HepG2 (cell line): Measurements from ENCODE around the gene CLDN15. TPM values are rescaled to one million over a fixed set of nuclear protein-coding genes. Genes with fewer than 3 reads are reported as not detected.

Source experiments
- AGO1 ChIP-seq: fragments of 200-400 bp; formaldehyde crosslinking; IDR thresholded peaks from 2 replicates; pipeline ENCODE4 v1.6.1; 2017; ENCODE audit warnings: mild to moderate bottlenecking, low read depth, low read length, moderate library complexity; ENCODE audit not compliant: poor library complexity, severe bottlenecking
- BHLHE40 ChIP-seq: IDR thresholded peaks from 2 replicates; pipeline ENCODE4 v1.6.1; 2011; ENCODE audit warnings: low read length, improper control_type of control experiment
- ESRRA ChIP-seq: sonication (generic); formaldehyde crosslinking; IDR thresholded peaks from 2 replicates; pipeline ENCODE4 v1.5.1; 2020; ENCODE audit warnings: mild to moderate bottlenecking, low read depth, missing genetic modification reagents
- FOXA3 ChIP-seq: IDR thresholded peaks from 2 replicates; pipeline ENCODE4 v1.6.1; 2016; ENCODE audit warnings: missing genetic modification reagents, missing compliant biosample characterization
- GATAD2A ChIP-seq: IDR thresholded peaks from 2 replicates; pipeline ENCODE4 v1.6.1; 2016
- KDM6A ChIP-seq: IDR thresholded peaks from 2 replicates; pipeline ENCODE4 v1.6.1; 2016; ENCODE audit warnings: low read depth
- MAFF ChIP-seq: IDR thresholded peaks from 2 replicates; pipeline ENCODE4 v1.6.1; 2011; ENCODE audit warnings: low read depth, low read length, improper control_type of control experiment
- MEIS2 ChIP-seq: sonication (generic); formaldehyde crosslinking; IDR thresholded peaks from 2 replicates; pipeline ENCODE4 v1.9.0; 2021; ENCODE audit warnings: mild to moderate bottlenecking, missing genetic modification reagents
- MIER3 ChIP-seq: IDR thresholded peaks from 2 replicates; pipeline ENCODE4 v1.6.1; 2016; ENCODE audit warnings: missing compliant biosample characterization, borderline replicate concordance
- NCOR1 ChIP-seq: fragments of 200-600 bp; sonication (generic); IDR thresholded peaks from 2 replicates; pipeline ENCODE4 v1.7.0; 2017; ENCODE audit warnings: antibody characterized with exemption, low read length, borderline replicate concordance
- REPIN1 ChIP-seq: sonication (generic); formaldehyde crosslinking; IDR thresholded peaks from 2 replicates; pipeline ENCODE4 v1.8.0; 2022; ENCODE audit warnings: missing genetic modification reagents, low read depth, mild to moderate bottlenecking, borderline replicate concordance
- SALL1 ChIP-seq: sonication (generic); formaldehyde crosslinking; IDR thresholded peaks from 2 replicates; pipeline ENCODE4 v1.8.0; 2022; ENCODE audit warnings: mild to moderate bottlenecking, missing genetic modification reagents
- SMAD3 ChIP-seq: sonication (generic); formaldehyde crosslinking; IDR thresholded peaks from 2 replicates; pipeline ENCODE4 v1.4.0; 2020; ENCODE audit warnings: missing genetic modification reagents
- TBX2 ChIP-seq: sonication (generic); formaldehyde crosslinking; IDR thresholded peaks from 2 replicates; pipeline ENCODE4 v1.5.0; 2020; ENCODE audit warnings: missing genetic modification reagents, mild to moderate bottlenecking, borderline replicate concordance
- ZBTB7B ChIP-seq: sonication (generic); formaldehyde crosslinking; IDR thresholded peaks from 2 replicates; pipeline ENCODE4 v1.4.0; 2020; ENCODE audit warnings: missing genetic modification reagents
- ZMYM2 ChIP-seq: sonication (generic); formaldehyde crosslinking; IDR thresholded peaks from 2 replicates; pipeline ENCODE4 v1.8.0; 2022; ENCODE audit warnings: mild to moderate bottlenecking, missing genetic modification reagents
- ZNF331 ChIP-seq: sonication (generic); formaldehyde crosslinking; IDR thresholded peaks from 2 replicates; pipeline ENCODE4 v1.4.0; 2020; ENCODE audit warnings: missing genetic modification reagents
- ZNF484 ChIP-seq: sonication (generic); formaldehyde crosslinking; IDR thresholded peaks from 2 replicates; pipeline ENCODE4 v1.5.1; 2020; ENCODE audit warnings: mild to moderate bottlenecking, low read depth, missing genetic modification reagents, borderline replicate concordance
- ZNF501 ChIP-seq: sonication (generic); formaldehyde crosslinking; IDR thresholded peaks from 2 replicates; pipeline ENCODE4 v1.5.1; 2020; ENCODE audit warnings: mild to moderate bottlenecking, moderate library complexity, missing genetic modification reagents
- ZNF713 ChIP-seq: sonication (generic); formaldehyde crosslinking; IDR thresholded peaks from 2 replicates; pipeline ENCODE4 v1.4.0; 2020; ENCODE audit warnings: mild to moderate bottlenecking, missing genetic modification reagents
- ZNF777 ChIP-seq: sonication (generic); formaldehyde crosslinking; IDR thresholded peaks from 2 replicates; pipeline ENCODE4 v1.4.0; 2020; ENCODE audit warnings: missing genetic modification reagents
- ZNF788 ChIP-seq: sonication (generic); formaldehyde crosslinking; IDR thresholded peaks from 2 replicates; pipeline ENCODE4 v1.5.0; 2020; ENCODE audit warnings: mild to moderate bottlenecking, missing genetic modification reagents, borderline replicate concordance
- polyA plus RNA-seq, 8 experiments: library from polyadenylated mRNA; depleted of rRNA in 3 of 8; stranded (reverse) in 7 of 8; unstranded in 1 of 8; fragments of >200 nt; fragmentation: Illumina TruSeq in 4 of 8; extraction: Trizol in 4 of 8; gene quantifications; 2 replicates each; pipeline versions ENCODE4 v1.2.1 to v1.2.3, GENCODE V29; 2011 to 2016; ENCODE audit warnings: low read depth in 4 of 8, missing spikeins in 1 of 8, mixed read lengths in 1 of 8; ENCODE audit not compliant: insufficient read depth in 1 of 8
- total RNA-seq, 5 experiments: library from RNA; depleted of rRNA; stranded (reverse); fragments of >200 nt; fragmentation: Illumina TruSeq; extraction: Trizol; gene quantifications; 2 replicates each; pipeline ENCODE4 v1.2.3, GENCODE V29; 2016; ENCODE audit warnings: low read depth in 1 of 5
- TF ChIP-seq, protein P1 (sequence below): IDR thresholded peaks from 2 replicates; pipeline ENCODE4 v1.6.1; 2012; ENCODE audit warnings: inconsistent platforms
- TF ChIP-seq, protein P2 (sequence below): sonication (generic); formaldehyde crosslinking; conservative IDR thresholded peaks from 2 replicates; pipeline ENCODE4 v1.4.0; 2020; ENCODE audit warnings: mild to moderate bottlenecking, missing genetic modification reagents, moderate library complexity
- TF ChIP-seq, protein P3 (sequence below): sonication (generic); formaldehyde crosslinking; IDR thresholded peaks from 2 replicates; pipeline ENCODE4 v1.5.0; 2020; ENCODE audit warnings: mild to moderate bottlenecking, missing genetic modification reagents, borderline replicate concordance

Gene CLDN15
- total and polyA plus RNA-seq, 2 of the 13 experiments (the other 11 are each of a cell fraction or from before 2014, with no cell fraction given), result 7.1 to 17.8 TPM

DNA sequence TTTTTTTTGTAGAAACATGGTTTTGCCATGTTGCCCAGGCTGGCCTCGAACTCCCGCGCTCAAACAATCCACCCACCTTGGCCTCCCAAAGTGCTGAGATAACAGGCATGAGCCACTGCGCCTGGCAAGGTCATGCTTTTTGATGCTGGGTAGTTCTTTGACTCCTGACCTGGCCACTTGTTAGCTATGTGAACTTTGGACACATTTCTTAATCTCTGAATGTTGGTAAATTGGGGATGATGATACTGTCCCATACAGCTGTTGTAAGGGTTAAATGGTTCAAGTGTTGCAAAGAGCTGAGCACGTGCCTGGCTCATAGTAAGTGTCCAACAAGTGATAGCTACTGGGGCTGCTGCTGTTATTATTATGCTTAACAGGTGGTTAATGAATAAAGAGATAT is 17.3 kb downstream of the CLDN15 start (continued):
- no peak for TF ChIP-seq AGO1
- TF ChIP-seq ZNF788, result no peak
- 0 out of 2 replicates have a peak, but pooled peaks have one; percentile 16 for TF ChIP-seq SMAD3 (CRISPR knock-in tag)
- TF ChIP-seq BHLHE40, result peak; percentile 91
- no peak for TF ChIP-seq MAFF
- no peak for TF ChIP-seq ZNF484 (CRISPR knock-in tag)
- peak; percentile 78 for TF ChIP-seq GATAD2A (CRISPR knock-in tag)
- TF ChIP-seq, protein P1, sequence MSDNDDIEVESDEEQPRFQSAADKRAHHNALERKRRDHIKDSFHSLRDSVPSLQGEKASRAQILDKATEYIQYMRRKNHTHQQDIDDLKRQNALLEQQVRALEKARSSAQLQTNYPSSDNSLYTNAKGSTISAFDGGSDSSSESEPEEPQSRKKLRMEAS, result 0 out of 2 replicates have a peak, but pooled peaks have one; percentile 49
- TF ChIP-seq ESRRA, result peak; percentile 81; the same call in 1 of the 2 replicates
- peak; percentile 66; the same call in 1 of the 2 replicates for TF ChIP-seq REPIN1 (CRISPR knock-in tag)
- no peak for TF ChIP-seq MEIS2 (CRISPR knock-in tag)
- TF ChIP-seq FOXA3 (CRISPR knock-in tag), result peak; percentile 55
- peak; percentile 38; the same call in 1 of the 2 replicates for TF ChIP-seq ZNF331 (CRISPR knock-in tag)
- peak; percentile 85 for TF ChIP-seq NCOR1
- peak; percentile 23; the same call in 1 of the 2 replicates for TF ChIP-seq KDM6A (CRISPR knock-in tag)
- peak; percentile 37; the same call in 1 of the 2 replicates for TF ChIP-seq MIER3
- peak; percentile 48 for TF ChIP-seq SALL1
- TF ChIP-seq, protein P2, sequence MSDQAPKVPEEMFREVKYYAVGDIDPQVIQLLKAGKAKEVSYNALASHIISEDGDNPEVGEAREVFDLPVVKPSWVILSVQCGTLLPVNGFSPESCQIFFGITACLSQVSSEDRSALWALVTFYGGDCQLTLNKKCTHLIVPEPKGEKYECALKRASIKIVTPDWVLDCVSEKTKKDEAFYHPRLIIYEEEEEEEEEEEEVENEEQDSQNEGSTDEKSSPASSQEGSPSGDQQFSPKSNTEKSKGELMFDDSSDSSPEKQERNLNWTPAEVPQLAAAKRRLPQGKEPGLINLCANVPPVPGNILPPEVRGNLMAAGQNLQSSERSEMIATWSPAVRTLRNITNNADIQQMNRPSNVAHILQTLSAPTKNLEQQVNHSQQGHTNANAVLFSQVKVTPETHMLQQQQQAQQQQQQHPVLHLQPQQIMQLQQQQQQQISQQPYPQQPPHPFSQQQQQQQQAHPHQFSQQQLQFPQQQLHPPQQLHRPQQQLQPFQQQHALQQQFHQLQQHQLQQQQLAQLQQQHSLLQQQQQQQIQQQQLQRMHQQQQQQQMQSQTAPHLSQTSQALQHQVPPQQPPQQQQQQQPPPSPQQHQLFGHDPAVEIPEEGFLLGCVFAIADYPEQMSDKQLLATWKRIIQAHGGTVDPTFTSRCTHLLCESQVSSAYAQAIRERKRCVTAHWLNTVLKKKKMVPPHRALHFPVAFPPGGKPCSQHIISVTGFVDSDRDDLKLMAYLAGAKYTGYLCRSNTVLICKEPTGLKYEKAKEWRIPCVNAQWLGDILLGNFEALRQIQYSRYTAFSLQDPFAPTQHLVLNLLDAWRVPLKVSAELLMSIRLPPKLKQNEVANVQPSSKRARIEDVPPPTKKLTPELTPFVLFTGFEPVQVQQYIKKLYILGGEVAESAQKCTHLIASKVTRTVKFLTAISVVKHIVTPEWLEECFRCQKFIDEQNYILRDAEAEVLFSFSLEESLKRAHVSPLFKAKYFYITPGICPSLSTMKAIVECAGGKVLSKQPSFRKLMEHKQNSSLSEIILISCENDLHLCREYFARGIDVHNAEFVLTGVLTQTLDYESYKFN (CRISPR knock-in tag), result peak; percentile 49; the same call in 1 of the 2 replicates
- no peak for TF ChIP-seq ZNF777 (CRISPR knock-in tag)
- TF ChIP-seq ZNF713, result no peak
- TF ChIP-seq ZMYM2, result peak; percentile 69; the same call in 1 of the 2 replicates
- TF ChIP-seq ZBTB7B (CRISPR knock-in tag), result no peak
- TF ChIP-seq, protein P3, sequence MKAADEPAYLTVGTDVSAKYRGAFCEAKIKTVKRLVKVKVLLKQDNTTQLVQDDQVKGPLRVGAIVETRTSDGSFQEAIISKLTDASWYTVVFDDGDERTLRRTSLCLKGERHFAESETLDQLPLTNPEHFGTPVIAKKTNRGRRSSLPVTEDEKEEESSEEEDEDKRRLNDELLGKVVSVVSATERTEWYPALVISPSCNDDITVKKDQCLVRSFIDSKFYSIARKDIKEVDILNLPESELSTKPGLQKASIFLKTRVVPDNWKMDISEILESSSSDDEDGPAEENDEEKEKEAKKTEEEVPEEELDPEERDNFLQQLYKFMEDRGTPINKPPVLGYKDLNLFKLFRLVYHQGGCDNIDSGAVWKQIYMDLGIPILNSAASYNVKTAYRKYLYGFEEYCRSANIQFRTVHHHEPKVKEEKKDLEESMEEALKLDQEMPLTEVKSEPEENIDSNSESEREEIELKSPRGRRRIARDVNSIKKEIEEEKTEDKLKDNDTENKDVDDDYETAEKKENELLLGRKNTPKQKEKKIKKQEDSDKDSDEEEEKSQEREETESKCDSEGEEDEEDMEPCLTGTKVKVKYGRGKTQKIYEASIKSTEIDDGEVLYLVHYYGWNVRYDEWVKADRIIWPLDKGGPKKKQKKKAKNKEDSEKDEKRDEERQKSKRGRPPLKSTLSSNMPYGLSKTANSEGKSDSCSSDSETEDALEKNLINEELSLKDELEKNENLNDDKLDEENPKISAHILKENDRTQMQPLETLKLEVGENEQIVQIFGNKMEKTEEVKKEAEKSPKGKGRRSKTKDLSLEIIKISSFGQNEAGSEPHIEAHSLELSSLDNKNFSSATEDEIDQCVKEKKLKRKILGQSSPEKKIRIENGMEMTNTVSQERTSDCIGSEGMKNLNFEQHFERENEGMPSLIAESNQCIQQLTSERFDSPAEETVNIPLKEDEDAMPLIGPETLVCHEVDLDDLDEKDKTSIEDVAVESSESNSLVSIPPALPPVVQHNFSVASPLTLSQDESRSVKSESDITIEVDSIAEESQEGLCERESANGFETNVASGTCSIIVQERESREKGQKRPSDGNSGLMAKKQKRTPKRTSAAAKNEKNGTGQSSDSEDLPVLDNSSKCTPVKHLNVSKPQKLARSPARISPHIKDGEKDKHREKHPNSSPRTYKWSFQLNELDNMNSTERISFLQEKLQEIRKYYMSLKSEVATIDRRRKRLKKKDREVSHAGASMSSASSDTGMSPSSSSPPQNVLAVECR, result peak; percentile 35; the same call in 1 of the 2 replicates
- peak; percentile 33; the same call in 1 of the 2 replicates for TF ChIP-seq TBX2 (CRISPR knock-in tag)
- no peak for TF ChIP-seq ZNF501 (CRISPR knock-in tag)
